SK-N-SH treated with all-trans-retinoic acid at 6 μM for 48 hours (cell line): Measurements from ENCODE around the gene NID1.
A peak's percentile ranks its signal among the peaks of the same experiment; 100 is the strongest.

Experiments used
- ATAC-seq: fragments of 200-7000 bp; cut with Tn5 transposase; 3 replicates; pipeline ENCODE4 v1.9.1; 2020; ENCODE audit warnings: mild to moderate bottlenecking, moderate library complexity
- ARNTL ChIP-seq: fragments of 450-650 bp; formaldehyde crosslinking; IDR thresholded peaks from 2 replicates; pipeline ENCODE4 v1.5.0; 2020; ENCODE audit warnings: low read depth, mild to moderate bottlenecking, moderate library complexity, borderline replicate concordance
- CREB5 ChIP-seq: fragments of 250-450 bp; sonication (Bioruptor Pico); IDR thresholded peaks from 2 replicates; pipeline ENCODE4 v1.5.1; 2020; ENCODE audit warnings: low read depth, mild to moderate bottlenecking, moderate library complexity
- CSDC2 ChIP-seq: fragments of 250-450 bp; sonication (Bioruptor Pico); IDR thresholded peaks from 2 replicates; pipeline ENCODE4 v1.5.0; 2020; ENCODE audit warnings: mild to moderate bottlenecking, moderate library complexity
- CSRNP3 ChIP-seq: fragments of 250-450 bp; sonication (Bioruptor Pico); IDR thresholded peaks from 2 replicates; pipeline ENCODE4 v1.5.1; 2021; ENCODE audit warnings: mild to moderate bottlenecking, moderate library complexity
- ESRRG ChIP-seq: fragments of 250-450 bp; sonication (Bioruptor Pico); IDR thresholded peaks from 2 replicates; pipeline ENCODE4 v1.6.1; 2021; ENCODE audit warnings: mild to moderate bottlenecking
- GLIS3 ChIP-seq: fragments of 250-450 bp; sonication (Bioruptor Pico); IDR thresholded peaks from 2 replicates; pipeline ENCODE4 v1.5.0; 2020; ENCODE audit warnings: mild to moderate bottlenecking, moderate library complexity
- PPARA ChIP-seq: fragments of 250-450 bp; sonication (Bioruptor Pico); IDR thresholded peaks from 2 replicates; pipeline ENCODE4 v1.5.0; 2020; ENCODE audit warnings: mild to moderate bottlenecking, borderline replicate concordance
- SNAI2 ChIP-seq: fragments of 250-450 bp; sonication (Bioruptor Pico); IDR thresholded peaks from 2 replicates; pipeline ENCODE4 v1.5.0; 2020; ENCODE audit warnings: mild to moderate bottlenecking, moderate library complexity
- TCF4 ChIP-seq: fragments of 250-450 bp; sonication (Bioruptor Pico); IDR thresholded peaks from 2 replicates; pipeline ENCODE4 v1.8.0; 2021; ENCODE audit warnings: mild to moderate bottlenecking, moderate library complexity, borderline replicate concordance
- TOX ChIP-seq: fragments of 250-450 bp; sonication (Bioruptor Pico); IDR thresholded peaks from 2 replicates; pipeline ENCODE4 v1.8.0; 2021; ENCODE audit warnings: mild to moderate bottlenecking, moderate library complexity, borderline replicate concordance
- TSHZ2 ChIP-seq: fragments of 250-450 bp; sonication (Bioruptor Pico); IDR thresholded peaks from 2 replicates; pipeline ENCODE4 v1.5.0; 2020; ENCODE audit warnings: mild to moderate bottlenecking, moderate library complexity
- ZFP3 ChIP-seq: fragments of 250-450 bp; sonication (Bioruptor Pico); IDR thresholded peaks from 2 replicates; pipeline ENCODE4 v1.5.0; 2020; ENCODE audit warnings: mild to moderate bottlenecking, moderate library complexity
- ZNF565 ChIP-seq: fragments of 450-650 bp; formaldehyde crosslinking; conservative IDR thresholded peaks from 2 replicates; pipeline ENCODE4 v1.5.0; 2020; ENCODE audit warnings: low read depth, mild to moderate bottlenecking, moderate library complexity
- ZNF8 ChIP-seq: fragments of 450-650 bp; formaldehyde crosslinking; IDR thresholded peaks from 2 replicates; pipeline ENCODE4 v1.5.0; 2020; ENCODE audit warnings: mild to moderate bottlenecking, moderate library complexity
- TF ChIP-seq, protein P1 (sequence below): fragments of 250-450 bp; sonication (Bioruptor Pico); IDR thresholded peaks from 2 replicates; pipeline ENCODE4 v1.8.0; 2021; ENCODE audit warnings: low read depth, mild to moderate bottlenecking, moderate library complexity, borderline replicate concordance
- TF ChIP-seq, protein P2 (sequence below): fragments of 250-450 bp; sonication (Bioruptor Pico); IDR thresholded peaks from 2 replicates; pipeline ENCODE4 v1.8.0; 2020; ENCODE audit warnings: mild to moderate bottlenecking, moderate library complexity, borderline replicate concordance

NID1 gene

GRCh38 chr1:235933766-235934116 lies 131.1 kb downstream of the NID1 start (continued):
- TF ChIP-seq, protein P1, sequence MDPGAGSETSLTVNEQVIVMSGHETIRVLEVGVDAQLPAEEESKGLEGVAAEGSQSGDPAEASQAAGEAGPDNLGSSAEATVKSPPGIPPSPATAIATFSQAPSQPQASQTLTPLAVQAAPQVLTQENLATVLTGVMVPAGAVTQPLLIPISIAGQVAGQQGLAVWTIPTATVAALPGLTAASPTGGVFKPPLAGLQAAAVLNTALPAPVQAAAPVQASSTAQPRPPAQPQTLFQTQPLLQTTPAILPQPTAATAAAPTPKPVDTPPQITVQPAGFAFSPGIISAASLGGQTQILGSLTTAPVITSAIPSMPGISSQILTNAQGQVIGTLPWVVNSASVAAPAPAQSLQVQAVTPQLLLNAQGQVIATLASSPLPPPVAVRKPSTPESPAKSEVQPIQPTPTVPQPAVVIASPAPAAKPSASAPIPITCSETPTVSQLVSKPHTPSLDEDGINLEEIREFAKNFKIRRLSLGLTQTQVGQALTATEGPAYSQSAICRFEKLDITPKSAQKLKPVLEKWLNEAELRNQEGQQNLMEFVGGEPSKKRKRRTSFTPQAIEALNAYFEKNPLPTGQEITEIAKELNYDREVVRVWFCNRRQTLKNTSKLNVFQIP: no peak
- TF ChIP-seq TSHZ2 (CRISPR knock-in tag): no peak

DNA sequence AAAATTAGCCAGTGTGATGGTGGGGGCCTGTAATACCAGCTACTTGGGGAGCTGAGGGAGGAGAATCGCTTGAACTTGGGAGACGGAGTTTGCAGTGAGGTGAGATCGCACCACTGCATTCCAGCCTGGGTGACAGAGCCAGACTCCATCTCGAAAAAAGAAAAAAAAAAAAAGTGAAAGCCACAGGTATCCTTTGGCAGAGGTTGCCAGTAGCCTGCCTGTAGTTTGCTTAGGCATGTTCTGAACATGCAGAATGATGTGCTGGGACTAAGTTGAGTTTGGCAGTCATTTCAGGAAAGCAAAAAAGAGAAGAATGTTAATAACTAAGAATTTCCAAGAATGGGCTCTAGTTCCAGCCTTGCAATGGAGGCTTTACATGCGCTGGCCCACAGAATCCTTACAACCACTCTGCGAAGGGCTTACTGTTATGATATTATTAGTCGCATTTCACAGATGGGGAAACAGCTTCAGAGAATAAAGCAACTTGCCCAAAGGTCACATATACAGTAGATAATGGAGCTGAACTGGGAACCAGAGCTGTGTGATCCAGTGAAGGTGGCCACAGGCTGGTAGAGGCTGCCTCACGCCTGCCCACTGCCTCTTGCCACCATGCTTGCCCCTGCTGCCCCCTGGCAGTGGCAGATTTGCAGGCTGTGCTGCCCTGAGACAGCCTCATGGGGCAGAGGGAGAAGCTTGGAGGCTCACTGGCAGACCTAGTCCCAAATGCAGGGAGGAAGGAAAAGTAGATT lies 131.7 kb downstream of the NID1 start:
- TF ChIP-seq CREB5 (no peak), TCF4 (CRISPR knock-in tag) (no peak), ARNTL (no peak), GLIS3 (no peak), CSDC2 (no peak), PPARA (CRISPR knock-in tag) (no peak), TSHZ2 (CRISPR knock-in tag) (no peak), ZNF565 (CRISPR knock-in tag) (no peak), CSRNP3 (CRISPR knock-in tag) (no peak), ESRRG (CRISPR knock-in tag) (no peak), SNAI2 (no peak), TOX (CRISPR knock-in tag) (no peak), ZNF8 (CRISPR knock-in tag) (no peak)
- TF ChIP-seq, protein P2, sequence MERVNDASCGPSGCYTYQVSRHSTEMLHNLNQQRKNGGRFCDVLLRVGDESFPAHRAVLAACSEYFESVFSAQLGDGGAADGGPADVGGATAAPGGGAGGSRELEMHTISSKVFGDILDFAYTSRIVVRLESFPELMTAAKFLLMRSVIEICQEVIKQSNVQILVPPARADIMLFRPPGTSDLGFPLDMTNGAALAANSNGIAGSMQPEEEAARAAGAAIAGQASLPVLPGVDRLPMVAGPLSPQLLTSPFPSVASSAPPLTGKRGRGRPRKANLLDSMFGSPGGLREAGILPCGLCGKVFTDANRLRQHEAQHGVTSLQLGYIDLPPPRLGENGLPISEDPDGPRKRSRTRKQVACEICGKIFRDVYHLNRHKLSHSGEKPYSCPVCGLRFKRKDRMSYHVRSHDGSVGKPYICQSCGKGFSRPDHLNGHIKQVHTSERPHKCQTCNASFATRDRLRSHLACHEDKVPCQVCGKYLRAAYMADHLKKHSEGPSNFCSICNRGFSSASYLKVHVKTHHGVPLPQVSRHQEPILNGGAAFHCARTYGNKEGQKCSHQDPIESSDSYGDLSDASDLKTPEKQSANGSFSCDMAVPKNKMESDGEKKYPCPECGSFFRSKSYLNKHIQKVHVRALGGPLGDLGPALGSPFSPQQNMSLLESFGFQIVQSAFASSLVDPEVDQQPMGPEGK (CRISPR knock-in tag): no peak
- ATAC-seq: peak; percentile 62

DNA sequence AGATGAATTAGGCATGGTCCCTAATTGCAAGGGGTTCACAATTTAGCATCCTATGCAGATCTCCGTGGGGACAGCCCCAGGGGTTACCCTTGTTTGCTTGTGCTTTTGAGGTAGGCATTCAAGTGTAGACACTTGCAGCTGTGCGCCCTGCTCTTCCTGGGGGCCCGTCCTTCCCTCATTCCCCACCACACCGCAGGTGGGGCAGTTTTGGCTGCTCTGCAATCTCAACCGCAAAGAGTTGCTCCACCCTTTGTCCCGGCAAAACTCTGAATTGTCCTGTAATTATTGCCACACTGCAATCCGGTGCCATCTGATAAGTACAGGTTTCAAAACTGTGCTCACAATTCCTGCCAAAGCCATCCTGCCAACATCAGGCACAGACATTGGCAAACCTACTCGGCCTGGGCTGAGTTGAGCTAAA lies 132.8 kb downstream of the NID1 start:
- no peak for ATAC-seq
- TF ChIP-seq TCF4 (CRISPR knock-in tag) (no peak), CSRNP3 (CRISPR knock-in tag) (no peak), ZFP3 (CRISPR knock-in tag) (no peak), PPARA (CRISPR knock-in tag) (no peak), ZNF565 (CRISPR knock-in tag) (no peak)
